ENCODE results near the gene PDZD2.

GRCh38 chr5:31866166-31866565 is 227.2 kb downstream of the PDZD2 start:
- TF ChIP-seq POLR2A (IDR thresholded peaks at IDR 0.05; ENCODE audit: borderline replicate concordance, extremely low read depth, insufficient read depth, insufficient read length): no peak
- TF ChIP-seq, protein P1, sequence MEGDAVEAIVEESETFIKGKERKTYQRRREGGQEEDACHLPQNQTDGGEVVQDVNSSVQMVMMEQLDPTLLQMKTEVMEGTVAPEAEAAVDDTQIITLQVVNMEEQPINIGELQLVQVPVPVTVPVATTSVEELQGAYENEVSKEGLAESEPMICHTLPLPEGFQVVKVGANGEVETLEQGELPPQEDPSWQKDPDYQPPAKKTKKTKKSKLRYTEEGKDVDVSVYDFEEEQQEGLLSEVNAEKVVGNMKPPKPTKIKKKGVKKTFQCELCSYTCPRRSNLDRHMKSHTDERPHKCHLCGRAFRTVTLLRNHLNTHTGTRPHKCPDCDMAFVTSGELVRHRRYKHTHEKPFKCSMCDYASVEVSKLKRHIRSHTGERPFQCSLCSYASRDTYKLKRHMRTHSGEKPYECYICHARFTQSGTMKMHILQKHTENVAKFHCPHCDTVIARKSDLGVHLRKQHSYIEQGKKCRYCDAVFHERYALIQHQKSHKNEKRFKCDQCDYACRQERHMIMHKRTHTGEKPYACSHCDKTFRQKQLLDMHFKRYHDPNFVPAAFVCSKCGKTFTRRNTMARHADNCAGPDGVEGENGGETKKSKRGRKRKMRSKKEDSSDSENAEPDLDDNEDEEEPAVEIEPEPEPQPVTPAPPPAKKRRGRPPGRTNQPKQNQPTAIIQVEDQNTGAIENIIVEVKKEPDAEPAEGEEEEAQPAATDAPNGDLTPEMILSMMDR (IDR thresholded peaks at IDR 0.05 in 2 of 3, conservative IDR thresholded peaks at IDR 0.05 in 1 of 3; ENCODE audit: borderline replicate concordance in 1 of 3, insufficient read depth in 1 of 3, low read depth in 2 of 3, low read length in 2 of 3): no peak
- no peak for TF ChIP-seq POLR2AphosphoS5 (IDR thresholded peaks at IDR 0.05; ENCODE audit: low read depth, low read length)
- TF ChIP-seq EZH2 (IDR thresholded peaks at IDR 0.05): no peak
- TF ChIP-seq JUND (IDR thresholded peaks at IDR 0.05): no peak
- no peak for TF ChIP-seq CEBPB (IDR thresholded peaks at IDR 0.05; ENCODE audit: low read depth)
- no peak for TF ChIP-seq SIN3A (IDR thresholded peaks at IDR 0.05; ENCODE audit: low read depth)
